HFF-Myc (cell line): Measurements from ENCODE around the gene DENND5B.
"Not testable (repeated sequence)": the region's sequence is repeated elsewhere in the genome, so short reads cannot be mapped to it uniquely, and the experiment has no call there.

Experiments
- DNase-seq: peaks from one replicate; pipeline ENCODE4 v3.0.0-alpha.2; 2011; ENCODE audit warnings: low read depth; ENCODE audit errors: extremely low read depth
- H3K4me3 ChIP-seq: replicated peaks from 2 replicates; pipeline ENCODE4 v1.5.1; 2011; ENCODE audit warnings: low read depth, mild to moderate bottlenecking, control low read depth, low read length
- TF ChIP-seq, protein P1 (sequence below): IDR thresholded peaks from 2 replicates; pipeline ENCODE4 v1.5.1; 2012; ENCODE audit warnings: mild to moderate bottlenecking, low read depth, low read length, control low read depth; ENCODE audit errors: missing control alignments

Gene DENND5B

DNA sequence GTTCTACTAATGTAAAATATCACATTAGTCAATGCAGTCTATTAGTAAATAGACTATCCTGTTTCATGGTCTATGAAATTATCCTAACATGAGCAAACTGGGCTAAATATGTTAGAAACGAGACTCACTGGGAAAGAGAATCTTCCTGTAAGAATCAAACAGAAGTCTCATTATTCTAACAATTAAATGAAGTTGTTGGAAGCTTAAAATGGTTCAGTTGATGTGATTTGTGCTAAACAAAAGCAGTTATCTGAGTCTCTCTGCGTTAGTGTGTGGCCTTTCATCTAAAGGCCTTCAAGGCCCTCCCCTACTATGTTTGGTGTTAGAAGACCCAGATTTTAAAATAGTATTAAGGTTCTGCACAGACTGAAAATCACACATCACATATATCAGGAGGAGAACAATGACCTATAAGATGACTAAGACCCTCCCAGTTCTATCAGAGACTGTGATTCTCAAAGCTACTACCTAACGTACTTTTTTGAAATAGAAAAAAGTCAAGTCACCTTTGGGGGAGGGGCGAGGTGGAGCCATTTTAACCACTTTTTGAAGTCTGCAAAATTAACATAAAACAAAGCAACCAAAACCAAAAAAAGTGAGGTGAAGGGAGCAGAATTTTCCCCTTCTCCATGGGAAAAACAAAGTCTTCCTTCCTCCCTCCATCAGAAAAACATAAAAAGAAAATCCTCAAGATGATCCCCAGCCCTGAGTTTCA lies 82.3 kb downstream of the DENND5B start:
- H3K4me3 ChIP-seq: no peak overlapping the region
- TF ChIP-seq, protein P1, sequence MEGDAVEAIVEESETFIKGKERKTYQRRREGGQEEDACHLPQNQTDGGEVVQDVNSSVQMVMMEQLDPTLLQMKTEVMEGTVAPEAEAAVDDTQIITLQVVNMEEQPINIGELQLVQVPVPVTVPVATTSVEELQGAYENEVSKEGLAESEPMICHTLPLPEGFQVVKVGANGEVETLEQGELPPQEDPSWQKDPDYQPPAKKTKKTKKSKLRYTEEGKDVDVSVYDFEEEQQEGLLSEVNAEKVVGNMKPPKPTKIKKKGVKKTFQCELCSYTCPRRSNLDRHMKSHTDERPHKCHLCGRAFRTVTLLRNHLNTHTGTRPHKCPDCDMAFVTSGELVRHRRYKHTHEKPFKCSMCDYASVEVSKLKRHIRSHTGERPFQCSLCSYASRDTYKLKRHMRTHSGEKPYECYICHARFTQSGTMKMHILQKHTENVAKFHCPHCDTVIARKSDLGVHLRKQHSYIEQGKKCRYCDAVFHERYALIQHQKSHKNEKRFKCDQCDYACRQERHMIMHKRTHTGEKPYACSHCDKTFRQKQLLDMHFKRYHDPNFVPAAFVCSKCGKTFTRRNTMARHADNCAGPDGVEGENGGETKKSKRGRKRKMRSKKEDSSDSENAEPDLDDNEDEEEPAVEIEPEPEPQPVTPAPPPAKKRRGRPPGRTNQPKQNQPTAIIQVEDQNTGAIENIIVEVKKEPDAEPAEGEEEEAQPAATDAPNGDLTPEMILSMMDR: no peak
- no peak for DNase-seq

DNA sequence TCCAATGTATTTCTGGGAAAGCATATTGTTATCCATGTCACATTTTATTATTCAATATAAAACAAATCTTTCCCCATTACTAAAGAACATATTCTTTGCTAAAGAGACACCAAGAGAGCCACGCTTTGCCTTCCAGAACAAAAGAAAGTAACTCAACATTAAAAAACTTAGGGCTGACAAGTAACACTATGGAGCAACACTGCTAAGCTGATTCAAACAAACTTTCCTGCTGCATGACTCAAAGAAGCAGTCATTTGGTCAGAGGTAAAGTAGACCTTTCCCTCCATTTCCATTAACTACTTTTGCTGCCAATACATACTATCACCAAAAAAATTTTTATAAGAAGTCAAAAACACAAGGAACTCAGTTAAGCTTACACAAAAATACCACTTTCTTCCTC lies 83.0 kb downstream of the DENND5B start:
- TF ChIP-seq, protein P1: no peak
- H3K4me3 ChIP-seq: no peak overlapping the region
- no peak for DNase-seq

DNA sequence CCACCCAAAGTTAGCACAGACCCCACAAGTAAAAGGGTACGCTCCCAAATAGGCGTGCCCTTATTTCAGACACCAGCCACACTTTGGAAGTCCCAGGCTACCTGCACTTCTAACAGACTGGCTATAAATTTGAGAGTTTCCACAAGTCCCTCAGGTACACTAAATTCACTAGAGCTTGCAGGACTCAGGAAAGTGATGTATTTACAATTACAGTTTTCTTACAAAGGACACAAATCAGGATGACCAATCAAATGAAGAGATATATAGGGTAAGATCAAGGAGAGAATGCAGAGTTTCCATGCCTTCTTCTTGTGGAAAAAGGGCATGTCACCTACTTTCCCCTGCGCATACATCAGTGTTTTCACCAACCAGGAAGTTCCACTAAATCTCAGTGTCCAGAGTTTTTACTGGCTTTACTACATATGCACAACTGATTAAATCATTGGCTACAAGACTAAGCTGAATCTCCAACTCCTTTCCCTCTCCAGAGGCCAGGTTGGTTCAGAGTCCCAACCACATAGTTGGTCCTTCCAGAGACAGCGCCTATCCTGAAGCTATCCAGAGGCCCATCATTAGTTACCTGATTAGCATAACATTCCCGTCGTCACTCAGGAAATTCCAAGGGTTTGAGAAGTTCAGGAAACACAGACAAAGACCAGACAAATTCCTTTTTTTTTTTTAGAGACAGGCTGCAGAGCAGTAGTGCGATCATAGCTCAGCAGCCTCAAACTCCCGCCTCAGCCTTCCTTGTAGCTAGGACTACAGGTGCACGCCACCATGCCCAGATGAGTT lies 84.2 kb downstream of the DENND5B start:
- TF ChIP-seq, protein P1: no peak
- no peak for DNase-seq
- no peak overlapping the region for H3K4me3 ChIP-seq

DNA sequence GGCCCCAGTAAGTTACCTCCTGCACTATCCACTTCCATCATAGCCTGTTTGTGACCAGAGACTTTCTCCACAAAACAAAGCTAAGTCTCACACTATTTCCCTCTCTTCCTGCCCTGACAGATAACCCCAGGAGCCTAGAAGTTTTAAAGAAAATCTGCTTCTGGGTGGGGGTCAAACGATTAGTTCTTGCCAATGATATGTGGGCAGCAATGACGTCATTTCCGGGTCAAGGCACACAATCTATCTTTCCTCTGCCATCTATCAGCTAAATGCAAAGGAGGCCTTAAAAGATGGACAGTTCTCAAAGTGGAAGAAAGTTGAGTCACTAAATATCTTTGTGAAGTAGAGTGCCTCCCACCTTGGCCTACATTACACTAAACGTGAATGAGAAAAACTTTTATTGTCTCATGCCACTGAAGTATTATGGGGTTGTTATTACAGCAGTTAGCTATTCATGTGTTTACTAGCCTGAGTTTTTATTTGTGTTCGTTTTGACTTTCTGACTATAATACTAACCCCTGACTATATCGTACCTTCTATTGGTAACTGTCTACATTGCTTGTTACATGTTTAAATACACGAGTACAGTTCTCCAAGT lies 86.2 kb downstream of the DENND5B start:
- TF ChIP-seq, protein P1: no peak
- no peak for DNase-seq
- no peak overlapping the region for H3K4me3 ChIP-seq

DNA sequence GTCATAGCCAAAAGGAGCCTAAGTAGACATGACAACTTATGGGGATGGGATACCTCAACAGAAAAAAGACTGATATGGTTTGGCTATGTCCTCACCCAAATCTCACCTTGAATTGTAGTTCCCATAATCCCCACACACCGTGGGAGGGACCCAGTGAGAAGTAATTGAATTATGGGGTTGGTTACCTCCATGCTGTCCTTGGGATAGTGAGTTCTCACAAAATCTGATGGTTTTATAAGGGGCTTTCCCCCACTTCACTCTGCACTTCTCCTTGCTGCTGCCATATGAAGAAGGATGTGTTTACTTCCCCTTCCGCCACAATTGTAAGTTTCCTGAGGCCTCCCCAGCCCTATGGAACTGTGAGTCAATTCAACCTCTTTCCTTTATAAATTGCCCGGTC lies 89.9 kb downstream of the DENND5B start:
- not testable (repeated sequence) for DNase-seq, H3K4me3 ChIP-seq

DNA sequence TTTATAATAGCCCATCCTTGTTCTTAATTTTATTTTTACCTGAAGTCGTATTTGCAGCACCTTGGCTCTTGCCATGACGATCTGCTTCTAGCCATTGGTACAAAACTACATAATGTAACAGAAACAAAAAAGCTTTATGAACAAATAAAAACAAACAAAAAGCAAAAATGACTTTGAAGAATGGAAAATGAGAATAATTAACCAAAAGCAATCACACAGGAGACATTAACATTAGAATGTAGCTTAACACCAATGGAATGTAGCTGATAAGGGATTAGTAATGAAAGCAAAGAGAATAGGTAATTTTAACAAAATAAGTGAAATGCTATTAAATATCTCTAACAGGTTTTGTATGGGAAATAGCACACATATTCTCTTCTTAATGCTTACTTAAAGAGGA lies 91.4 kb downstream of the DENND5B start:
- H3K4me3 ChIP-seq: no peak overlapping the region
- TF ChIP-seq, protein P1: no peak
- no peak for DNase-seq

DNA sequence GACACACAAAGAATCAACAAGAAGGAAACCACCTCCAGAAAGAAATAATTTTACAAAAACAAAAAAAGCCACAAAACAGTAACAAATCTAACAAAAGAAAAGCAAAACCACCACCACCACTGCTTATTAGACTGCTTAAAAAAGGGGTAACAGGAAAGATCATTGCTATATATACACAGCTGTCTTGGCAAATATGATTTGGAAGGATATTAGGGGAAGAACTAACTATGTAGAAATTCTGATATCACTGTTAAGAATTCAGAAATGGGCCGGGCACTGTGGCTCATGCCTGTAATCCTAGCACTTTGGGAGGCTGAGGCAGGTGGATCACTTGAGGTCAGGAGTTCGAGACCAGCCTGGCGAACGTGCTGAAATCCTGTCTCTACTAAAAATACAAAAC lies 92.5 kb downstream of the DENND5B start:
- no peak overlapping the region for H3K4me3 ChIP-seq
- TF ChIP-seq, protein P1: no peak
- no peak for DNase-seq
